ENCODE results near the gene OR6B1. TPM values are rescaled to one million over a fixed set of nuclear protein-coding genes. Genes with fewer than 3 reads are reported as not detected.

OR6B1 gene
- total and polyA plus RNA-seq, 2 of the 8 experiments (the other 6 are each of a cell fraction or from before 2014, with no cell fraction given) = not detected

GRCh38 chr7:144032516-144032915 lies 32.4 kb downstream of the OR6B1 start:
- no peaks in the 10 kb centered on the region for H4K20me1 ChIP-seq (replicated peaks in 1 of 2; ENCODE audit: control insufficient read depth in 1 of 2, insufficient read depth in 2 of 2, low read length in 2 of 2)
- H3K4me2 ChIP-seq (ENCODE audit: insufficient read depth in 1 of 2, low read depth in 2 of 2, low read length in 2 of 2) = no peak overlapping the region
- H3K23me2 ChIP-seq (ENCODE audit: low read depth, low read length) = no peaks in the 10 kb centered on the region
- no peak for DNase-seq (ENCODE audit: low read depth in 1 of 2, low spot score in 2 of 2)
- no peak overlapping the region for H2BK20ac ChIP-seq (ENCODE audit: low read length)
- no peak overlapping the region for H3K9ac ChIP-seq (replicated peaks in 1 of 4; ENCODE audit: extremely low read depth in 1 of 4, low read depth in 3 of 4, low read length in 3 of 4)
- no peak for FAIRE-seq
- H3K9me3 ChIP-seq (ENCODE audit: insufficient read depth in 2 of 2, low read depth in 1 of 2, low read length in 1 of 2) = no peaks in the 10 kb centered on the region
- H3K79me1 ChIP-seq (ENCODE audit: low read depth, low read length) = no peaks in the 10 kb centered on the region
- no peak overlapping the region for H2BK120ac ChIP-seq (replicated peaks; ENCODE audit: low read depth, low read length)
- H2BK5ac ChIP-seq (ENCODE audit: low read depth, low read length) = no peak overlapping the region
- no peak overlapping the region for H4K8ac ChIP-seq (ENCODE audit: extremely low read depth, insufficient read depth, low read length)
- H3K79me2 ChIP-seq (ENCODE audit: control insufficient read depth in 1 of 2, insufficient read depth in 2 of 2, low read length in 2 of 2) = no peaks in the 10 kb centered on the region
- no peak overlapping the region for H2BK15ac ChIP-seq (ENCODE audit: low read length)
- H3K18ac ChIP-seq (ENCODE audit: extremely low read depth, low read length) = no peak overlapping the region
- no peaks in the 10 kb centered on the region for H3K36me3 ChIP-seq (ENCODE audit: control insufficient read depth in 2 of 4, insufficient read depth in 4 of 4, low read length in 3 of 4)
- H3K56ac ChIP-seq (replicated peaks; ENCODE audit: insufficient read length, low read depth, low read length) = no peak overlapping the region
- H2AK5ac ChIP-seq (ENCODE audit: low read depth, low read length) = no peak overlapping the region
- no peaks in the 10 kb centered on the region for H3K27me3 ChIP-seq (replicated peaks in 1 of 4; ENCODE audit: control insufficient read depth in 3 of 4, extremely low read depth in 1 of 4, insufficient read depth in 3 of 4, low read length in 3 of 4)
- ChIA-PET CTCF (ENCODE audit: partially characterized antibody) (interaction anchor here (0.7 to 2.3 kb wide), 3 partner anchors 11 to 1400 kb away, joined by 3 to 7 read pairs (median 3); no protein-coding TSS in a partner anchor), POLR2A (ENCODE audit: partially characterized antibody) (no interaction called here)
- no peak overlapping the region for H4K91ac ChIP-seq (replicated peaks; ENCODE audit: insufficient read length, low read length)
- 77% methylated on average over 5 of the region's 5 CpGs; no CpG with 5 or more reads in 1 of the 2 experiments for WGBS, 2 experiments (ENCODE audit: extremely low coverage in 1 of 2, insufficient coverage in 1 of 2, insufficient read length in 1 of 2, insufficient replicate concordance in 2 of 2, low coverage in 1 of 2, low lambda C conversion rate in 2 of 2, missing lambda C conversion rate in 1 of 2)
- peak overlapping the region; percentile 81; the same call in 1 of the 2 replicates for H2AFZ ChIP-seq (ENCODE audit: low read length)
- H3K23ac ChIP-seq (ENCODE audit: insufficient read length) = no peak overlapping the region
- H3K14ac ChIP-seq (ENCODE audit: insufficient read length) = no peak overlapping the region
- H3K4me3 ChIP-seq (ENCODE audit: extremely low read depth in 1 of 4, insufficient read depth in 2 of 4, low read depth in 3 of 4, low read length in 4 of 4) = no peak overlapping the region
- no peak overlapping the region for H3K27ac ChIP-seq (ENCODE audit: low read depth, low read length)
- H3K4me1 ChIP-seq (replicated peaks in 1 of 4; ENCODE audit: control insufficient read depth in 3 of 4, insufficient read depth in 4 of 4, low read length in 3 of 4) = no peaks in the 10 kb centered on the region
- H2BK12ac ChIP-seq (ENCODE audit: low read depth, low read length) = no peak overlapping the region
- H3K4ac ChIP-seq (replicated peaks; ENCODE audit: insufficient read length, low read depth, low read length) = no peak overlapping the region
- H4K5ac ChIP-seq (ENCODE audit: insufficient read length, low read depth, low read length) = no peak overlapping the region
- TF ChIP-seq ASH2L (IDR thresholded peaks at IDR 0.05; ENCODE audit: low read length) = no peak
- TF ChIP-seq RNF2 (IDR thresholded peaks at IDR 0.05; ENCODE audit: borderline replicate concordance, low read depth, low read length, missing control alignments, poor library complexity, severe bottlenecking) = no peak
- TF ChIP-seq ZNF274 (IDR thresholded peaks at IDR 0.05; ENCODE audit: borderline replicate concordance, extremely low read depth, low read length) = no peak
- no peak for TF ChIP-seq TAF1 (IDR thresholded peaks at IDR 0.05; ENCODE audit: low read depth, low read length)
- no peak for TF ChIP-seq BRCA1 (IDR thresholded peaks at IDR 0.05; ENCODE audit: low read depth, low read length)
- TF ChIP-seq KDM1A (IDR thresholded peaks at IDR 0.05; ENCODE audit: borderline replicate concordance, low read length) = no peak
- no peak for TF ChIP-seq HDAC2 (IDR thresholded peaks at IDR 0.05; ENCODE audit: borderline replicate concordance in 1 of 2, low read depth in 2 of 2, low read length in 2 of 2)
- no peak for TF ChIP-seq TCF12 (IDR thresholded peaks at IDR 0.05; ENCODE audit: low read depth, low read length)
- TF ChIP-seq SRF (IDR thresholded peaks at IDR 0.05; ENCODE audit: low read depth, low read length) = no peak
- TF ChIP-seq GABPA (IDR thresholded peaks at IDR 0.05; ENCODE audit: borderline replicate concordance, insufficient read depth, low read length) = no peak
- no peak for TF ChIP-seq EP300 (IDR thresholded peaks at IDR 0.05; ENCODE audit: borderline replicate concordance in 1 of 2, low read depth in 2 of 2, low read length in 2 of 2)
- no peak for TF ChIP-seq USF2 (IDR thresholded peaks at IDR 0.05; ENCODE audit: low read length)

Data from H1 (cell line).